ENCODE results near the gene MACROH2A2.

The MACROH2A2 gene

DNA sequence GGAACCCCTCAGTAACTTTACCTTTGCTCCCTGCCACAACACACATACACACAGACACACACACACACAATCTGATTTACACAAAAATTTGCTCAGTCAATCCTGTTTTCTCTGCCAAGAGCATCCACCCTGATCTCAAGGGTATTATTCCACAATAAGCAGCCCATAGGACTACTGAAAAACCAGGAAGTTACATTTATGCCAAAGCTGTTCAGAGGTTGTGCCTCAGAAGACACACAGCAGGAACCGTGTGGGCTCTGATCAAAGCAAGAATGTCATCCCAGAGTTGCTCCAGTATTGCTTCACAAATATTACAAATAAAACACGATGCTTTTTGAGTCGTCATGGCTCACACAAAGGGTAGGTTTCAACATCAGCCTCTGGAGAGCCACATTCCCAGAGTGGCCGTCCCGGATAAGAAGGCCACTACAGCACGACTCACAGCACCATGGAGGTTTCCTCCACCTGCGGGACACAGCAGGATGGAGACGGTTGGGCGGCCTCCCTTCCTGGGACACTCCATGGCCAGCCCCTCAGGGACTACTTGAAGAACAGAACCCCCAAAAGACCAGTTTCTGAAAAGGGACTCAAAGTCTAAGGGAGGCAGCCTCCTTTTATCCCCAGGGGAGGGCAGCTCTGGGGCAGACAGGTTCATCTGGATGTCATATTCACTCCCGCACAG lies 78.4 kb downstream of the MACROH2A2 start:
- DNase-seq (ENCODE audit: low read depth in 2 of 2) = no peak

DNA sequence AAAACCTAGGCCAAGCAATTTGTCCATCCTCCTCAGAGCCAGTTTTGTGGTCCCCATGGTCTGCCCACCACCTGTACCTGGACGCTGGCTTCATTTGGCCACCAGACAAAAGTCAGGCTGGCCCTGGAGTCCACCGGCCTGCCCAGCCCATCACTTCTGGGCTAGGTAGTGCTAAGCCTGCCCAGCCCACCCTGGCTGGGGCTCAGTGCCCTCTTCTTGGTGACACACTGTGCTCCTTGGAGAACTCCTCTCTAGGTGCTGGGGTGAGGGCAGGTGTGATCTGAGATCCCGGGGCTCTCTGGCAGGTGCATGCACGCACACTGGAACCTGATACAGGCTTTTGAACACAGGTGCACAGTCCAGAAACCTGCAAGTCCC lies 78.9 kb downstream of the MACROH2A2 start:
- no peak for DNase-seq (ENCODE audit: low read depth in 2 of 2)

DNA sequence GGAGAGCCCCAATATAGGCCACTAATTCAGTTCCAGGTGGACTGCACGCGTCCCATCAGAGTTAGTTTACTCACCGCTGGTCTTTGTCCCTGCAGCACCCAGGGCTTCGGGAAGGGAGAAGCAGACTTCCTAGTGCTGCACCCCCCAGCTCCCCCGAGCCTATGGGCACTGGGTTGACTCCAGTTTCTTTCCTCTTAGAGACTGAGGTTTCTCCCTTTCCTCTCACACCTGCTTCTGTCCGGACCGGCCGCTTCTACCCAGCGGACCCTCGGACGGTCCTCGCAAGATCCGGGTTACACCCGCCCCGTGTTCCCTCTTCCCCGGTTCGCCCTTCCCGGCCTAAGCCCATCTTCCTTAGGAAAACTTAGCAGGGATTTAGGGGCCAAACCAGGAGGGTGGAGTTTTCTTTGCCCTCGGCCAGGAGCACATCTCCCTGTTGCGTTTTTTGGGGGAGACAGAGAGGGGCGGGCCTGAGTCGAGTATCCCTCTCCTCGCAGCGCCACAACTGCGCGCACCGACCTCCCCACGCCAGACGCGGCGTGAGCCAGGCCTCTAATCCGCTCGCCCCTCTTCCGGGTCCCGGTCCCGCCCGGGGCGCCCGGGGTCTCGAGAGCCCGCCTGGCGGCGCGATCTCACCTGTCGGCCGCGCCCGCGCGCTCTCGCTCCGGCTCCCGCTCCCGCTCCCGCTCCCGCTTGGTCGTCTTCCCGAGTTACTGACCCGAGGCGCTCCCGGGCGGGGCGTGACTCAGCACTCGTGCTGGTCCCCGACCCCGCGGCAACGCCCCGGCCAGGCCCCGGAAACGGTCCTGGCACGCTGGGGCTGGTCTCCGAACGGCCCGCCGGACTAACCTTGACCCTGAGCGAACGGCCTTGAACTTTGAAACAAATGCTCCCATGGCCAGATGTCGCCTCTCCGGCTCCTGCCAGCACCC lies 79.7 kb downstream of the MACROH2A2 start, which contains the start of gene AIFM2:
Gene AIFM2, minus strand, starts transcription at position 728 of the 932 bp plus-strand sequence. CDS start 8,741 bp downstream, outside the sequence.
- DNase-seq (ENCODE audit: low read depth in 2 of 2) = peak in 1 of 2 experiments; percentile 27

DNA sequence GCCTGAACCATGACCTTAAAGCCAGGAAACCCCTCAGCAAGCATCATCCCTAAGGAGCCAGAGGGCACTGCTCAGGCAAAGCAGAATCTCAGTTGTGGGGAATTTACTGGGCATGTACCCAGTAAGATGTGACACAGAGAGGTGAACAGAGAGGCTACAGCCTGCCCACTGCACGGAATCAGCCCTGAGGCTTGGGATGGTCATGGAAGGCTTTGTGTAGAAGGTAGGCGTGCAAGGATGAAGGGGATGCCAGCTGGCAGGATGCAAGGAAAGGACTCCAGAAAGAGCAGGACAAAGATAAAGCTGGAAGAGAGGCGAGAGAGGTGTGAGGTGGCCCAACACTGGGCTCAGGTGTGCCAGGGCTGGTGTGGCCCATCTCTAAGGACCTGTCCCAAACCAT lies 82.4 kb downstream of the MACROH2A2 start:
- no peak for DNase-seq (ENCODE audit: low read depth in 2 of 2)

DNA sequence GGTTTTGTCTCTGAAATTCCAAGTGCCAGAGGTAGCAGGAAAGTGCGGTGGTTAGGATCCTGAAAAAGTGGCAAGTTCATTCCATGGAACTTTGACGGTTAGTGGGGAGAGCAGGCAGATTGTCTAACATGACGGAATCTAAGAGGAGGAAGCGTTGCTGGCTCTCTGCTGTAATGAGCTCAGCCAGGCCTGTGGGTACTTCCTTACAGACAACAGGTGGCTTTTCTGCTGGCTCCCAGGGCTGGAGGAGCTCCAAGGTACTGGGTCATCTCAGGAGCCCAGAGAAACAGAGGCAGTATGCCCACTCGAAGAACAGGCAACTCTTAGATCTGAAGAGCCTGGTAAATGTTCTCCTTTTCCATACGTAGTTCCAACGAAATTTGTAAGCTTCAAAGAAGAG lies 83.0 kb downstream of the MACROH2A2 start:
- DNase-seq (ENCODE audit: low read depth in 2 of 2) = no peak

DNA sequence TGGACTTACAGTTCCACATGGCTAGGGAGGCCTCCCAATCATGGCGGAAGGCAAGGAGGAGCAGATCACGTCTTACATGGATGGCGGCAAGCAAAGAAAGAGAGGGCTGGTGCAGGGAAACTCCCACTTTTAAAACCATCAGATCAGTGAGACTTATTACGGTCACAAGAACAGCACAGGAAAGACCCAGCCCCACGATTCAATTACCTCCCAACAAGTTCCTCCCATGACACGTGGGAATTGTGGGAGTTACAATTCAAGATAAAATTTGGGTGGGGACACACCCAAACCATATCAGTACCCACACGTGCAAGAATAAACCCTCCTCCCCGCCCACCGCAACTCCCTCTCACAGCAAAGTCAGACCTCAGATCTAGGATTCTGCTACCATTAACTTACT lies 84.5 kb downstream of the MACROH2A2 start:
- no peak for DNase-seq (ENCODE audit: low read depth in 2 of 2)

DNA sequence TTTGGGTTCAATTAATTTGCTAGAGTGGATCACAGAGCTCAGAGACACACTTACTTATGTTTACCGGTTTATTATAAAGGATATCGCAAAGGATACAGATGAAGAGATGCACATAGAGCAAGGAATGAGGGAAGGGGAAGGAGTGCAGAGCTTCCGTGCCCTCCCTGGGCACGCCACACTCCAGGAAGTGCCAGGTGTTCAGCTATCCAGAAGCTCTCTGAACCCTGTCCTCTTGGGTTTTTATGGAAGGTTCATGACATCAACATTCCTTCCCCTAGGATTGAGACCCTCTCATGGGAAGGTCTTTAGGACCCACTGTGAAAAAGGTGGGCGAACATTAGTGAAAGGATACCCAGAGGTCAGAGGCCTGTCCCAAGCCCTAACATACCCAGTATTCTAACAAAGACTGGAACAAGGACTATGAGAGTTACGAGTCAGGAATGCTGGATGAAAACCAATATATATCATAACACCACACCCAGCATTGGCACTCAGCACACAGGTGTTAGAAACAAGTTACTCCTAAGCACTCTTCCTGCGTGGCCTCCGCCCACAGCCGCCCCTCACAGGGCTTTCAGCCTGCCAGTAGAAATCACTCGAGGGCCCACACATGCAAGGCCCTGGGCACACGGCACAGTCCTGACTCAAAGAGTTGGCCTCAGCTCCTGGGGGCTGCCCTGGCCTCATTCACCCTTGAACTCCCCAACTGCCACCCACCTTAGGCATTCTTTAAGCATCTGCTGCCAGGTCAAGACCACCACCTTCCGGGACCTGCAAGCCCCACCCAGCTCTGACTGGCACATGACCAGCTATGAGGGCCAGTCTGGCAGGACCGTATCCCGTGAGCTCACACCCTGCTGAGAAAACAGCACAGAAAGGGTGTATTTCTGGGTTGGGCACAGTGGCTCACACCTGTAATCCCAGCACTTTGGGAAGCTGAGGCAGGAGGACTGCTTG lies 85.6 kb downstream of the MACROH2A2 start:
- DNase-seq (ENCODE audit: low read depth in 2 of 2) = no peak

DNA sequence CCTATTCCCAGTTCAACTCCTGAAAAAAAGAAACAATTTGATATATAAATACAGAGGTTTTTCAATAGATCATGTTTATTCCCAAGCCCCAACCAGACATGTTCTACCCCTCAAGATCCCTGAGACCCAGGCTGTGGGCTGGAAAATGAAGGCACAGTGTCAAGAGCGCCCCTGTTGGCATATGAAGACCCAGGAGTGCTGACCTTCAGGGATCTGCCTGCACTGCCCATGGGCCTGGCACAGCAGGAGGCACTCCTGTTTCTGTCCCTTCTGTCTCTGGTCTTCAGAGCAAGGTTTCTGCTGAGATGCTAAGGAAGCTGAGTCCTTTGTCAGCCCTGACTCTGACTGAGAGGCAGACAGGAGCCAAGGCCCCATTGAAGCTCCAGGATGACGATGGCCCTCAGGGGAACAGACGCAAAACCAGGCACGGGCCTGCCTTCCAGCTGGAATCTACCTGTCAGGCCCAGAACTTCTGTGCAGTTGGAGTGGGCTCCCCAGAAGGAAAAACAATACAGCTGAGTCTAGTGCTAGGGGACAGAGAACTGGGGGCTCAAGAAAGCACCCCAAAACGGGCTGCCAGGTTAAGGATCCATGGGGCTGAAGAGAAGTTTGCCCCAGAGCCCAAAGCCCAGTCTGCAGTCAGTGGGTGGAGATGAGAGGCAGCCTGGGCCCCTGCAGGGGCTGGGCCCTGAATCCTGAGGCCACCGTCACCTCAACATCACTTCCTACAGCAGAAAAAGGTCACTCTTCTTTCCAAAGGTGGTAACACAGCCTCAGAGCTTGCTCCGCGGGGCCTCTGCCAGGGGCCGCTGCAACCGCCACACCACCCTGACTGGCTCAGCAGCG lies 86.7 kb downstream of the MACROH2A2 start:
- DNase-seq (ENCODE audit: low read depth in 2 of 2) = no peak

DNA sequence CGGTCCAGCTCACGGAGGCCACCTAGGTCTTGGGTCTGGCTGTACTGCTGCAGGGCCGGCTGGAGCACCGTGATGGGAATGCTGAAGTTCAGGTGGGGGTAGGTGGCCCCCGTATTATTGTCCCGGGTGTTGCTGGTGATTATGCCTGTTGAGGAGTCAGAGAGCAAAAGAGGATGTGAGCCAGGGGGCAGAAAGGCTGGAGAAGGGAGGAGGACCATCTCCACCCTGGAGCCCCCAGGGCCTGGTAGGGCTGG lies 87.3 kb downstream of the MACROH2A2 start:
- DNase-seq (ENCODE audit: low read depth in 2 of 2) = no peak

DNA sequence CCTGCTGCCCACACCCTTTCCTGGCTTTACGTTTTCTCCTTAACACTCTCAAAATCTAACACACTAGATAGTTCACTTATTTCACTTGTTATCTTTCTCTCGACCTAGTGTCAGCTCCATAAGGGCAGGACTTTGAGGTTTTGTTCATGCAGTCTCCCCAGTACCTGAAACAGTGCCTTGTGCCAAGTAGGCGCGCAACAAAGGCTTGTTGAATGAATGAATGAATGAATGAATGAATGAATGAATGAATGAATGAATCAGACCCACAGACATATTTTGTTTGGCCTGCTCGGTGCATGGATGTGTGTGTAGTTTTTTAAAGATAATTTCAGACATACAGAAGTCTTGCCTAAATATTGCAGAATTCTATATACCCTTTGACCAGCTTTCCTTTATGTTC lies 87.7 kb downstream of the MACROH2A2 start:
- no peak for DNase-seq (ENCODE audit: low read depth in 2 of 2)

DNA sequence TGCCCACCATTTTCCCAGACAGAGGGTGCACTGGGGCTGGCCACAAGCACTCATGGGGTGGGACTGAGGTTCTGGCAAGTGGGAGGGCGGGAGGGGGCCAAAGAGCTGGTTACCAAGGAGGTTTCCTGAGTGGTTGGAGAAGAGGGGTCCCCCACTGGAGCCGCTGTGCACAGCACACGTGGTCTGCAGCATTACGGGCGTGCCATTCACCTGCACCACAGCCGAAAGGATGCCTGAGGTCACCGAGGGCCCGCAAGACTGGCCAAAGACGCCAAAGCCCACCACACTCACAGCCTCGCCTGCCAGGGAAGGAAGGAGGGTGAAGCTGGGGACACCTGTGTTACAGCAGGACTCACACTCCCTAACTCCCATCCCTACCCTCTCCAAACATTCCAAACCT lies 89.9 kb downstream of the MACROH2A2 start:
- DNase-seq (ENCODE audit: low read depth in 2 of 2) = no peak

DNA sequence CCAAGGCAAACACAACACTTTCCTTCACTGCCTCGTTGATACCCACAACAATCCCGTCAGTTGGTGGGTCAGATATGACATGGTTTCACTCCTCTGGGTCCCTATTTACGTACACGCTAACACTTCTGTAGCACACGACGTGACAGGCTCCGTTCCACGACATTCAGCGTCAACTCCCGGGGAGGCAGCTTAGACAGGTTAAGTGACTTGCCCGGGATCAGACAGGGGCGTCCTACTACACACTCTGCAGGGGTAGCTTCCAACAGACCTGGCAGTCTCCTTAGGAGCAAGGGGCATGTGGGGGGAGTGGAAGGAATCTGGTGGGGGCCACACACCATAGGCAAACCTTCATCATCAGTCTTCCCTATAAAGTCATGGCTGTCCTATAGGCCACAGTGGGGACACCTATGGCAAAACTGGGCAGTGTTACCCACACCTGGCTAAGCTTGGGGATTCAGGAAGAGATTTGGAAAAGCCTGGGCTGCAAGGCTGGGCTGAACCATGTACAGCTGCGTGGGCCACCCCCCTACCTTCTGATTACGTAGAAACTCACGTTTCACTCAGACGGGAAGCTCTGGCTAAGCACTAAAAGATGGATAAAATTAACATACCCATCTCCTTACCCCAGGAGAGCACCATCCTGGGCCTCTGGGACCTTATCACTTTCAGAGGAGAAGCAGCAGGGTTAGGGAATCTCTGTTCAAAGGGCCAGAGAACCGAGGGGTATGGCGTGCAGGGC lies 91.9 kb downstream of the MACROH2A2 start:
- no peak for DNase-seq (ENCODE audit: low read depth in 2 of 2)

DNA sequence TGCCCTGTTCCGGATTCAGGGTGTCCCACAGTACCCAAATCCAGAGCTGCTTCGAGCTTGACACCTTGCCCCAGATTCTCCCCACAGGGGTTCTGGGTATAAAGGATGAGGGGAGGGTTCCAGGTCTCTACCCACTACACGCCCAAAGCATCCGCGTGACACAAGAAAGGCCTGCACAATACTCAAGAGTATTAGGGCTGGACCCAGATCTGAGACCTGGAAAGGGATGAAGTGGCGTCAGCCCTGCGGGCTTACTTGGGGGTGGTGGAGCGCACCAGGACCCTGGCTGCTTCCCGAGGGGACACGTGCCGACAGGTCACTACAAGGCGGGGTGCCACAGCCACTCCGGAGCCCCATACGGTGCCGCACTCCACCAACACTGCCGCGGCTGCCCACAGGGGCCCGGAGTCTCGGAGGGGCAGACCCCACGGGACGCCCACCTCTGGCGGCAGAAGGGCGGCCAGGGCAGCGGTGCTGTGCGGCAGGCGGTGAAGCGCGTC lies 92.6 kb downstream of the MACROH2A2 start:
- no peak for DNase-seq (ENCODE audit: low read depth in 2 of 2)

DNA sequence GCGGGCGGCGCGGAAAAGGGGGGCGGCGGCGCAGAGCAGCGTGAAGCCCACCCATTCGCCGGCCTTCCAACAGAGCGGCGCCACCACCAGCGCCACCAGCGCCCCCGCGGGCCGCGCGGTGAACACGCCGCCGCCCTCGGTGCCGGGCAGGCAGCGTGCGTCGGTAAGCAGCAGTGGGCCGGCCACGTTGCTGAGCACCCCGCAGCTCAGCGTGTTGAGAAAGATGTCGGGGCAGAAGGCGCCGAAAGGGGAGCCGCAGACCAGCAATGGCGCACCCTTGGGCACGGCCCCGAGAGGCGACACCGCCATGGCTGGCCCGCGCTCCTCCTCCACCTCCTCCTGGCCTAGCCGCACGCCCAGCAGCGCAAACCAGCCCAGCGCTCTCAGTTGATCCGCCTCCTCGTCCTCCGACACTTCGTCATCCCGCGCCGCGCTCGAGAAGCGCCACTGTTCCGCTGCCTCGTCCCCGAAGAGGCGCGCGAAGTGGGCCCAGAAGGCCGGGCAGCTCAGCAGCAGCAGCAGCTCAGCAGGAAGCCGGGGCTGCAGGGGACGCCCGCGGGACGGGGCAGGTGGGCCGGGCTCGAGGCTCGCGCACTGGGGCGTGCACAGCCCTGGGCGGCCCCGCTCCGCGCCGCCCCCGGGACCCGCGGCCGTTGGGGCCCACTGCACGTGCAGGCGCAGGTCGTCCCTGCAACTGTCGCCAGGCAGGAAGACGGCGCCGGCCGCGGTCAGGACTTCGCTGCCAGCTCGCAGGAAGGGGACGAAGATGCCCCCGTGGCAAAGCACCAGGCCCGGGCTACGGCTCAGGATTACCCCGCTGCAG lies 93.2 kb downstream of the MACROH2A2 start:
- peak; percentile 39 to 45 for DNase-seq (ENCODE audit: low read depth in 2 of 2)

DNA sequence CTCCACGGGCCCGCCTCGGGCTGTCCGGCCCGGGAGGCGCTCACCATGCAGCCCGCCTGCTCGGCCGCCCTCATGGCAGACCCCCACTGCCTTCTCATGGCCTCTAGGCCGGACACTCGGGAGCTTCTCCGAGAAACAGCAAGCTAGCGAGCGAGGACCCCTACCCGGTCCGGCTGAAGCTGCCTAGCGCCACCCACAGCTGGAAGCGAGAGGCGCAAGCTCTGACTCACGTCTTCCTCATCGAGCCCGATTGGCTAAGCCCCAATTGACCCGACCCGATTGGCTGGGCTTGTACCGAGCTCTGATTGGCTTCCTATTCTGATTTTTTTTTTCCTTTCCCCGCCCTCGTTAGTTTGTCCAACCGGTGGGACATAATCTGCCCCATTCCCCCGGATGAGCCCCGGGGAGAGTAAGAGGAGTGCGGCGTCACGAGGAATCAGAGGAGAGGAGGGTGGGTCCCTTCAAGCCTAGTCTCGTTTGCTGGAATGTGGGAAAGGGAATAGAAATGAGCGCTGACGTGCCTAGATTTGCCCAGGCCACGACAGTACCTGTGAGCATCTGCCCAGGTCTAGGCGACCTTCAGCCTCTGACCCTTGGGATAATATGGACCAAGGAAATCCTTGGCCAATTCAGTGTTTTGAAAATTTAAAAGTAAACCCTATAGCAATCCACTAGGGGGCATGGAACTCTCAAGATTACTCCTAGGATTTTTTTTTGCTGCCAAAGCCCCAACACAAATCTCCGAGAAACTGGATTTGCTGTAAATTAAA lies 94.0 kb downstream of the MACROH2A2 start, which contains the start of gene TYSND1:
Gene TYSND1, minus strand, starts transcription at position 212 of the 770 bp plus-strand sequence. Its CDS starts 114 bp downstream, at position 98.
- peak; percentile 82 to 92 for DNase-seq (ENCODE audit: low read depth in 2 of 2)

DNA sequence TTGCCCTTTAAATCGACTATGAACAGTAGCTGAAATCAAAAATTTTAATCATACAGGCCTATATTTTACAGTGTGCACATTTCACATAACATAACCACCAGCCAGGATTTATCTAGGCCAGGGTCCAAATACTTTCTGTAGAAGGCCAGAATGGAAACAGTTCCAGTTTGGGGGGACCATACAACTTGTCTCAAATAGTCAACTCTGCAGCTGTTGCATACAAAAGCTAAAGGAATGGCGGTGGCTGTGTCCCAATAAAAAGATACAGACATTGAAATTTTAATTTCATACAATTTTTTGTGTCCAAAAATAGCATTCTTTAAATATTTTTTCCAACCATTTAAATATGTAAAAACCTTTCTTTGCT lies 94.6 kb downstream of the MACROH2A2 start:
- DNase-seq (ENCODE audit: low read depth in 2 of 2) = no peak

DNA sequence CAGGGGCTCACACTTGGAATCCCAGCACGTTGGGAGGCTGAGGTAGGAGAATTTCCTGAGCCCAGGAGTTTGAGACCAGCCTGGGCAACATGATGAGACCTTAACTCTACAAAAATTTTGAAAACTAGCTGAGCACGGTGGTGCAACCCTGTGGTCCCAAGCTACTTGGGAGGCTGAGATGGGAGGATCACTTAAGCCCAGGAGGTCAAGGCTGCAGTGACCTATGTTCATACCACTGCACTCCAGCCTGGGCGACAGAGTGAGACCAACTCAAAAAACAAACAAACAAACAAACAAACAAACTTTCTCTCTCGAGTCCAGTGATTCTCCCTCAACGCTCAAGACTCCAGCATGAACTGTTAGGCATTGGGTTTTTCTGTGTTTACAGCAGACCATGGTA lies 95.9 kb downstream of the MACROH2A2 start:
- DNase-seq (ENCODE audit: low read depth in 2 of 2) = no peak

DNA sequence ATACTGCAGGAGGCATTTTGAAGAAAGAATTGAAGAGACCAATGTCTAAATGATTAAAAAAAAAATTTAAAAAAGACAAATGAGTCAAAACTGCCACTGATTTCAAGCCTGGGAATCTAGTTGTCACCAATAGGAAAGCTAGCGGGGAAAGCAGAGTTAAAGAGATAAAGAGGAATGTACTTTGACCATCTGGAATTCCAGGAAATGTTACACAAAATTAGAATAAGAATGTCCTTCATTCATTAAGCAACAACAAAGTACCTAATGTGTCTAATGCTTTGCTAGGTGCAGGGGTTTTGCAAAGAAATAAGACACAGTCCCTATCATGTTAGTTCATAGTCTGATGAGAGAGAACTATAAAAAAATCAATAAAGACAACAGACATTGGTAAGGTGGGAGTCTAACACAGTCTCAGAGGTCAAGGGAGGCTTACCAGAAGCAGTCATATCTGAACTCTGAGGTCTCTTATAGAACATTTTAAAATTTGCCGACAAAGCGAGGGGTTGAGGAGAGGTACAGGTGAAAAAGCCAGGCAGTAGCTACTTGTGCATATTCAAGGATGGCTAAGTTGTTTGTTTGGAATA lies 102.7 kb downstream of the MACROH2A2 start:
- no peak for DNase-seq (ENCODE audit: low read depth in 2 of 2)

All from stimulated activated CD4-positive, alpha-beta T cell treated with anti-CD3 and anti-CD28 coated beads, Interleukin-12 subunit alpha, Interleukin-12 subunit beta, amount 100 ng/mL, for 24 hours (primary cell).